Prostate gland (tissue), 2 donors: Measurements from ENCODE around the gene IKZF2. TPM values are rescaled to one million over a fixed set of nuclear protein-coding genes. Genes with fewer than 3 reads are reported as not detected.

Source experiments
- DNase-seq: peaks from one replicate; pipeline ENCODE4 v3.0.0-alpha.2; 2019; ENCODE audit warnings: low spot score
- H3K27ac ChIP-seq, 2 donors: fragments of 200-600 bp; sonication (generic); 2 replicates each; pipeline ENCODE4 v1.5.1; 2017 to 2019
- H3K27me3 ChIP-seq: fragments of 200-600 bp; sonication (generic); replicated peaks from 2 replicates; pipeline ENCODE4 v1.5.1; 2019; ENCODE audit not compliant: insufficient read depth
- H3K36me3 ChIP-seq, 2 donors: fragments of 200-600 bp; sonication (generic); 1 replicate in 1 of 2; 2 replicates in 1 of 2; pipeline versions ENCODE4 v1.5.1 to v1.8.1; 2017 to 2019
- H3K4me1 ChIP-seq: fragments of 200-600 bp; sonication (generic); replicated peaks from 2 replicates; pipeline ENCODE4 v1.5.1; 2019
- H3K4me3 ChIP-seq, 2 donors: fragments of 200-600 bp; sonication (generic); 2 replicates each; pipeline ENCODE4 v1.5.1; 2017 to 2019
- H3K9me3 ChIP-seq: fragments of 200-600 bp; sonication (generic); 2 replicates; pipeline ENCODE4 v1.5.1; 2017
- CTCF ChIP-seq, 4 experiments: fragments of 200-600 bp in 2 of 4; fragments of 450-650 bp in 2 of 4; sonication (generic) in 2 of 4; IDR thresholded peaks; 1 replicate in 3 of 4; 2 replicates in 1 of 4; pipeline ENCODE4 v1.5.1; 2016 to 2019; ENCODE audit warnings: antibody characterized with exemption in 4 of 4, mild to moderate bottlenecking in 2 of 4, moderate library complexity in 2 of 4
- POLR2A ChIP-seq: fragments of 450-650 bp; IDR thresholded peaks from one replicate; pipeline ENCODE4 v1.6.1; 2016; ENCODE audit warnings: antibody characterized with exemption, mild to moderate bottlenecking
- POLR2AphosphoS5 ChIP-seq: sonication (generic); formaldehyde crosslinking; IDR thresholded peaks from one replicate; pipeline ENCODE4 v1.6.1; 2017; ENCODE audit warnings: antibody characterized with exemption
- WGBS: methylation state at CpG from one replicate; pipeline ENCODE4 v1.1.5; 2018; 5-methylcytosine and 5-hydroxymethylcytosine counted together
- intact Hi-C: fragments of 100-400 bp; cut with DNase I; formaldehyde crosslinking; loops from one replicate; pipeline ENCODE4 v1.14.2; 2022
- total RNA-seq, 2 donors: library from RNA; depleted of rRNA; stranded (reverse); fragments of >200 nt; gene quantifications; one replicate each; pipeline ENCODE4 v1.1.0, GENCODE V29; 2016

Gene IKZF2
- total RNA-seq, 2 donors from 2014 or later: 24.4 to 27.8 TPM

GRCh38 chr2:212977152-212977551 lies 174.3 kb downstream of the IKZF2 start:
- no peak for DNase-seq
- H3K27ac ChIP-seq: no peak overlapping the region
- no peaks in the 10 kb centered on the region for H3K4me1 ChIP-seq
- H3K9me3 ChIP-seq: no peaks in the 10 kb centered on the region
- TF ChIP-seq POLR2A (no peak), POLR2AphosphoS5 (no peak), CTCF (IDR thresholded peaks at IDR 0.05) (no peak)
- intact Hi-C loops: no loop called here
- no peaks in the 10 kb centered on the region for H3K27me3 ChIP-seq
- WGBS: 72% methylated on average over 2 of the region's 2 CpGs
- H3K4me3 ChIP-seq: no peak overlapping the region
- no peaks in the 10 kb centered on the region for H3K36me3 ChIP-seq

DNA sequence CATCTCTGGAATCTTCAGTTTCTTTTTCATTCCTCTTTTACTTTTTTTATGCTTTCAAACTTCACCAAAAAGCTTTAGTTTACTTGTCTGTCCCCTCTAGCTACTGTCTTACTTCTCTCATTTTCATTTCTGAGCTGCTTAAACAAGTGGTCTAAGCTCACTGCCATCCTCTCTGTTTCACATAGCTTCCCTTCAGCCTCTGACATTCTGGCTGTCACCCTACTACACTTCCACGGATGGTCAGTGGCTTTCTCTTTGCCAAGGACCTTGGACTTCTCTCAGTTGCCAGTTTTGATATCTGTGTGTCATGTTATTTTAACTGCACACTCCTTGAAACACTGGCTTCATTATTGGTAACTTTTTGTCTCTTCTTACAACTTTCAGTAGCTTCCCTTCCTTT lies 176.1 kb downstream of the IKZF2 start:
- intact Hi-C loops: no loop called here
- no peak for DNase-seq
- Histone ChIP-seq H3K27ac (no peak overlapping the region), H3K4me3 (no peak overlapping the region), H3K27me3 (no peaks in the 10 kb centered on the region), H3K4me1 (no peaks in the 10 kb centered on the region), H3K36me3 (no peaks in the 10 kb centered on the region), H3K9me3 (no peaks in the 10 kb centered on the region)
- no peak for TF ChIP-seq POLR2AphosphoS5
- no peak for TF ChIP-seq POLR2A
- no peak for TF ChIP-seq CTCF (IDR thresholded peaks at IDR 0.05)
- 24% methylated on average over 1 of the region's 1 CpG for WGBS

DNA sequence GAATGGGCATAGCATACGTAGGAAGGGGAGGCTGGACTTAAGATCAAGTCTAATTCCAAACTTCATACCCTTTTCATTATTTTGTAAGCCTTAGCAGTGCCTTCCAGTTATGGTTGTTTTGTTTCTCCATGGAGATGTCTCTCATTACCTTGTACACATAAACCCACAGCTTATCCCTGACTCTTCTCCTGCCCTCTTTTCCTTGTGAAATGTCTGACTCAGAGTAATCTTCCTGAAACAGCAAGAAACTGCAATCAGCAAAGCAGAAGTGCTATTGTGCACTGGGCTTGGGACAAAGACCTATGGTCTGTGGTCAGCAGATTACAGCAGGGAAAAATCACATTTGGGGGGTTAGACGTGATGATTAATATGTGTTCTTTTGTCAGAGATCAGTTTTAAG lies 176.7 kb downstream of the IKZF2 start:
- Histone ChIP-seq H3K4me1 (no peaks in the 10 kb centered on the region), H3K36me3 (no peaks in the 10 kb centered on the region), H3K9me3 (no peaks in the 10 kb centered on the region), H3K27me3 (no peaks in the 10 kb centered on the region), H3K27ac (no peak overlapping the region), H3K4me3 (no peak overlapping the region)
- intact Hi-C loops: no loop called here
- WGBS: 45% methylated on average over 2 of the region's 2 CpGs
- TF ChIP-seq CTCF (IDR thresholded peaks at IDR 0.05) (no peak), POLR2A (no peak), POLR2AphosphoS5 (no peak)
- no peak for DNase-seq

GRCh38 chr2:212973347-212973746 lies 178.1 kb downstream of the IKZF2 start:
- Histone ChIP-seq H3K27me3 (no peaks in the 10 kb centered on the region), H3K36me3 (no peaks in the 10 kb centered on the region)

More at GRCh38 chr2:212973347-212973746, 178.1 kb downstream of the IKZF2 start:
- Histone ChIP-seq H3K9me3 (no peaks in the 10 kb centered on the region), H3K4me3 (no peak overlapping the region), H3K4me1 (no peaks in the 10 kb centered on the region), H3K27ac (no peak overlapping the region)
- intact Hi-C loops: no loop called here
- TF ChIP-seq POLR2AphosphoS5 (no peak), CTCF (IDR thresholded peaks at IDR 0.05) (no peak), POLR2A (no peak)
- no peak for DNase-seq
- WGBS: 85% methylated on average over 3 of the region's 3 CpGs
